HL-60 (cell line): ENCODE data around the gene CRYBB3.

Experiments
- CTCF ChIP-seq: IDR thresholded peaks from one replicate; pipeline ENCODE4 v1.5.1; 2011; ENCODE audit warnings: low read length, control low read depth, inconsistent platforms; ENCODE audit not compliant: insufficient read depth
- SPI1 ChIP-seq: IDR thresholded peaks from 2 replicates; pipeline ENCODE4 v1.6.1; 2012; ENCODE audit warnings: low read depth, mild to moderate bottlenecking, borderline replicate concordance

- no peak for TF ChIP-seq CTCF
- no peak for TF ChIP-seq SPI1
Measured at GRCh38 chr22:25208328-25208727, 8.7 kb downstream of the CRYBB3 start.
